Endothelial cell of umbilical vein (primary cell): ENCODE data around the gene GRID1. TPM values are rescaled to one million over a fixed set of nuclear protein-coding genes. Genes with fewer than 3 reads are reported as not detected.

ENCODE experiments used
- BruUV-seq: library from RNA; stranded (reverse); fragments of 400-500 nt; replicated peaks from 2 replicates; lab custom pipeline; 2021; lab: Mats Ljungman, UMichigan
- CTCF ChIA-PET: fragments of 300-600, 350-600 bp; sonication (Branson Sonifier 250); formaldehyde crosslinking; loops from one replicate; lab custom pipeline; 2021; ENCODE audit warnings: antibody characterized with exemption, inconsistent platforms; lab: Charles Lee
- POLR2A ChIA-PET: fragments of 300-600, 350-600 bp; sonication (Branson Sonifier 250); formaldehyde crosslinking; loops from one replicate; lab custom pipeline; 2021; ENCODE audit warnings: antibody characterized with exemption, inconsistent platforms; lab: Charles Lee
- DNase-seq: peaks from one replicate; pipeline ENCODE4 v3.0.0-alpha.2; 2011; ENCODE audit warnings: low read depth, low spot score
- FAIRE-seq: peaks from 2 replicates; lab custom pipeline; 2011; peaks lifted over from hg19 to GRCh38; lab: Jason Lieb, UNC
- H2AFZ ChIP-seq: 2 replicates; pipeline ENCODE4 v1.6.0; 2012; ENCODE audit warnings: low read depth, low read length, control low read depth, inconsistent platforms
- H3K27ac ChIP-seq: 2 replicates; pipeline ENCODE4 v1.5.1; 2011; ENCODE audit warnings: low read depth, mild to moderate bottlenecking, control low read depth, low read length, moderate library complexity; ENCODE audit not compliant: insufficient read depth
- H3K27me3 ChIP-seq, 2 experiments: 2 replicates each; pipeline versions ENCODE4 v1.6.0 to v1.6.1; 2011; ENCODE audit warnings: low read length in 2 of 2, mixed read lengths in 1 of 2; ENCODE audit not compliant: control insufficient read depth in 2 of 2, insufficient read depth in 2 of 2
- H3K36me3 ChIP-seq, 2 experiments: 2 replicates in 1 of 2; 3 replicates in 1 of 2; pipeline ENCODE4 v1.5.1; 2011; ENCODE audit warnings: low read length in 2 of 2, mild to moderate bottlenecking in 1 of 2, moderate library complexity in 1 of 2; ENCODE audit not compliant: control insufficient read depth in 2 of 2, insufficient read depth in 2 of 2; ENCODE audit errors: extremely low read depth in 1 of 2
- H3K4me1 ChIP-seq: 3 replicates; pipeline ENCODE4 v1.5.1; 2011; ENCODE audit warnings: mild to moderate bottlenecking, low read length; ENCODE audit not compliant: control insufficient read depth, insufficient read depth; ENCODE audit errors: extremely low read depth
- H3K4me2 ChIP-seq: 2 replicates; pipeline ENCODE4 v1.6.1; 2011; ENCODE audit warnings: low read length, control low read depth, mixed read lengths; ENCODE audit not compliant: insufficient read depth
- H3K4me3 ChIP-seq, 3 experiments: fragments of 200-600 bp in 1 of 3; sonication (generic), shearing (Covaris generic) in 1 of 3; replicated peaks in 1 of 3; 2 replicates each; pipeline ENCODE4 v1.5.1; 2011 to 2016; ENCODE audit warnings: control low read depth in 3 of 3, low read length in 3 of 3, mild to moderate bottlenecking in 2 of 3, inconsistent platforms in 1 of 3, low read depth in 1 of 3, moderate library complexity in 1 of 3; ENCODE audit not compliant: insufficient read depth in 1 of 3
- H3K79me2 ChIP-seq: 2 replicates; pipeline ENCODE4 v1.6.0; 2012; ENCODE audit warnings: low read length, inconsistent platforms; ENCODE audit not compliant: control insufficient read depth, insufficient read depth
- H3K9ac ChIP-seq: replicated peaks from 2 replicates; pipeline ENCODE3; 2011; ENCODE audit warnings: low read length, control low read depth; ENCODE audit not compliant: insufficient read depth; ENCODE audit errors: extremely low read depth
- H3K9me1 ChIP-seq: replicated peaks from 3 replicates; pipeline ENCODE4 v1.6.0; 2011; ENCODE audit warnings: mild to moderate bottlenecking, low read length; ENCODE audit not compliant: control insufficient read depth, insufficient read depth; ENCODE audit errors: extremely low read depth
- H3K9me3 ChIP-seq: replicated peaks from 2 replicates; pipeline ENCODE4 v1.5.1; 2012; ENCODE audit warnings: low read length, inconsistent platforms; ENCODE audit not compliant: control insufficient read depth, insufficient read depth
- H4K20me1 ChIP-seq: replicated peaks from 2 replicates; pipeline ENCODE3; 2011; ENCODE audit warnings: mild to moderate bottlenecking, low read length; ENCODE audit not compliant: control insufficient read depth, insufficient read depth; ENCODE audit errors: extremely low read depth
- EZH2 ChIP-seq: IDR thresholded peaks from 2 replicates; pipeline ENCODE4 v1.6.1; 2012; ENCODE audit warnings: borderline replicate concordance, low read depth, mild to moderate bottlenecking, moderate library complexity, low read length, inconsistent platforms; ENCODE audit not compliant: severe bottlenecking
- FOS ChIP-seq: IDR thresholded peaks from 2 replicates; pipeline ENCODE4 v1.6.1; 2011; ENCODE audit warnings: mild to moderate bottlenecking, low read length, moderate library complexity, borderline replicate concordance; ENCODE audit not compliant: insufficient read depth
- GATA2 ChIP-seq: IDR thresholded peaks from 2 replicates; pipeline ENCODE4 v1.7.0; 2011; ENCODE audit warnings: low read depth, mild to moderate bottlenecking, moderate library complexity, mixed read lengths, low read length; ENCODE audit not compliant: insufficient read length, insufficient read depth
- JUN ChIP-seq: IDR thresholded peaks from 2 replicates; pipeline ENCODE4 v1.6.1; 2011; ENCODE audit warnings: borderline replicate concordance, low read depth; ENCODE audit not compliant: insufficient read length, insufficient read depth
- MYC ChIP-seq: IDR thresholded peaks from one replicate; pipeline ENCODE4 v1.6.1; 2011; ENCODE audit warnings: mild to moderate bottlenecking, low read depth, low read length
- POLR2A ChIP-seq: IDR thresholded peaks from 2 replicates; pipeline ENCODE4 v1.6.1; 2012; ENCODE audit warnings: low read depth, mild to moderate bottlenecking, control low read depth, low read length
- POLR2AphosphoS5 ChIP-seq: IDR thresholded peaks from 2 replicates; pipeline ENCODE4 v1.6.1; 2012; ENCODE audit warnings: low read depth, mild to moderate bottlenecking, control low read depth, low read length, moderate library complexity; ENCODE audit not compliant: insufficient read depth
- dilution Hi-C: fragments of 300-500 bp; cut with MboI; formaldehyde crosslinking; loops from one replicate; pipeline ENCODE4 v1.15.0; 2019; ENCODE audit warnings: low sequenced_read_pairs; ENCODE audit not compliant: extremely low pct_ligation_motif_present
- intact Hi-C: fragments of 100-400 bp; cut with micrococcal nuclease; formaldehyde crosslinking; loops from one replicate; pipeline ENCODE4 v1.10.0; 2022
- polyA plus RNA-seq, 4 experiments: library from polyadenylated mRNA; depleted of rRNA in 3 of 4; stranded (reverse) in 3 of 4; unstranded in 1 of 4; fragments of >200 nt; gene quantifications; 2 replicates each; pipeline versions ENCODE4 v1.2.1 to v1.2.3, GENCODE V29; 2011 to 2012; ENCODE audit warnings: missing spikeins in 1 of 4
- total RNA-seq: library from RNA; stranded (reverse); gene quantifications from 2 replicates; pipeline ENCODE4 v1.2.3, GENCODE V29; 2021
- TF ChIP-seq, protein P1 (sequence below), 2 donors: IDR thresholded peaks; 1 replicate in 1 of 2; 2 replicates in 1 of 2; pipeline ENCODE4 v1.5.1; 2011; ENCODE audit warnings: low read length in 2 of 2, mild to moderate bottlenecking in 2 of 2, moderate library complexity in 2 of 2, control low read depth in 1 of 2, inconsistent platforms in 1 of 2, low read depth in 1 of 2; ENCODE audit not compliant: insufficient read depth in 1 of 2; ENCODE audit errors: extremely low read depth in 1 of 2
- TF ChIP-seq, protein P2 (sequence below): IDR thresholded peaks from 2 replicates; pipeline ENCODE4 v1.6.1; 2011; ENCODE audit not compliant: insufficient read depth, insufficient read length

GRID1 gene
- total and polyA plus RNA-seq, 2 donors (not counting 3 experiments of a cell fraction or from before 2014, with no cell fraction given): not detected

DNA sequence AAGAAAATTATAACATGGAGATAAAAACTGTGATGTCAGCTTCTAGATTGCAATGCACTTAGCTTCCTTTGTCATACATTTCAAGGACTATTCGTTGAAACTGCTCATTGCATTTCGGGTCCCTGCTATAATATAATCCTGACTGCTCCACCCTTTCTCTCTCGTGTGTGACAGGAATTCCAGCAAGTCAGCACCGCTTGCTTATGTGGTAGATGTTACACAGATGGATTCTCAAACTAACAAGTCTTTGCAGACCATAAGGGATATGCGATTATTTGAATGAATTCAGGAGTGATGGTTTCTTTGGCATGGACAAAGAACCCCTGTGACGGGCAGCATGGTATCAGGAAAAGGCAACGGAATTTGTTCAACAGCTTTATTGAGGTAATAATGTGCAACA, 184.0 kb downstream of the GRID1 start:
- CTCF ChIA-PET: interaction anchor here (1.4 kb wide), 1 partner anchor 403 kb away, joined by 3 read pairs; no protein-coding TSS in a partner anchor

More for the DNA sequence above, 184.0 kb downstream of the GRID1 start:
- intact Hi-C loops (no loop called here), dilution Hi-C loops (no loop called here)
- FAIRE-seq (no peak), DNase-seq (no peak)
- H2AFZ ChIP-seq: no peak overlapping the region
- H3K79me2 ChIP-seq: no peaks in the 10 kb centered on the region
- no peak overlapping the region for H3K4me3 ChIP-seq
- POLR2A ChIA-PET: no interaction called here
- no peak overlapping the region for H3K27ac ChIP-seq
- H3K9me3 ChIP-seq: no peaks in the 10 kb centered on the region
- H3K36me3 ChIP-seq: no peaks in the 10 kb centered on the region
- H4K20me1 ChIP-seq: no peaks in the 10 kb centered on the region
- no peaks in the 10 kb centered on the region for H3K4me1 ChIP-seq
- no peak overlapping the region for H3K9ac ChIP-seq
- no peaks in the 10 kb centered on the region for H3K27me3 ChIP-seq
- no peaks in the 10 kb centered on the region for H3K9me1 ChIP-seq
- no peak overlapping the region for H3K4me2 ChIP-seq
- no TSS peak for BruUV-seq
- TF ChIP-seq POLR2AphosphoS5: no peak
- no peak for TF ChIP-seq EZH2
- TF ChIP-seq GATA2: no peak
- no peak for TF ChIP-seq POLR2A
- no peak for TF ChIP-seq MYC
- TF ChIP-seq, protein P1, sequence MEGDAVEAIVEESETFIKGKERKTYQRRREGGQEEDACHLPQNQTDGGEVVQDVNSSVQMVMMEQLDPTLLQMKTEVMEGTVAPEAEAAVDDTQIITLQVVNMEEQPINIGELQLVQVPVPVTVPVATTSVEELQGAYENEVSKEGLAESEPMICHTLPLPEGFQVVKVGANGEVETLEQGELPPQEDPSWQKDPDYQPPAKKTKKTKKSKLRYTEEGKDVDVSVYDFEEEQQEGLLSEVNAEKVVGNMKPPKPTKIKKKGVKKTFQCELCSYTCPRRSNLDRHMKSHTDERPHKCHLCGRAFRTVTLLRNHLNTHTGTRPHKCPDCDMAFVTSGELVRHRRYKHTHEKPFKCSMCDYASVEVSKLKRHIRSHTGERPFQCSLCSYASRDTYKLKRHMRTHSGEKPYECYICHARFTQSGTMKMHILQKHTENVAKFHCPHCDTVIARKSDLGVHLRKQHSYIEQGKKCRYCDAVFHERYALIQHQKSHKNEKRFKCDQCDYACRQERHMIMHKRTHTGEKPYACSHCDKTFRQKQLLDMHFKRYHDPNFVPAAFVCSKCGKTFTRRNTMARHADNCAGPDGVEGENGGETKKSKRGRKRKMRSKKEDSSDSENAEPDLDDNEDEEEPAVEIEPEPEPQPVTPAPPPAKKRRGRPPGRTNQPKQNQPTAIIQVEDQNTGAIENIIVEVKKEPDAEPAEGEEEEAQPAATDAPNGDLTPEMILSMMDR (IDR thresholded peaks at IDR 0.05; ENCODE audit: extremely low read depth in 1 of 2, insufficient read depth in 1 of 2, low read depth in 1 of 2, low read length in 2 of 2): no peak
- TF ChIP-seq, protein P2, sequence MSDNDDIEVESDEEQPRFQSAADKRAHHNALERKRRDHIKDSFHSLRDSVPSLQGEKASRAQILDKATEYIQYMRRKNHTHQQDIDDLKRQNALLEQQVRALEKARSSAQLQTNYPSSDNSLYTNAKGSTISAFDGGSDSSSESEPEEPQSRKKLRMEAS: no peak
- no peak for TF ChIP-seq FOS
- no peak for TF ChIP-seq JUN
